HG02588 (cell line): Measurements from ENCODE around the gene CD27.
"Not testable (repeated sequence)": the region's sequence is repeated elsewhere in the genome, so short reads cannot be mapped to it uniquely, and the experiment has no call there.

Experiments
- ATAC-seq: cut with Tn5 transposase; IDR thresholded peaks from one replicate; pipeline ENCODE4 v1.9.1; 2021; ENCODE audit warnings: mild to moderate bottlenecking, moderate library complexity; ENCODE audit not compliant: unreplicated experiment

Gene CD27

DNA sequence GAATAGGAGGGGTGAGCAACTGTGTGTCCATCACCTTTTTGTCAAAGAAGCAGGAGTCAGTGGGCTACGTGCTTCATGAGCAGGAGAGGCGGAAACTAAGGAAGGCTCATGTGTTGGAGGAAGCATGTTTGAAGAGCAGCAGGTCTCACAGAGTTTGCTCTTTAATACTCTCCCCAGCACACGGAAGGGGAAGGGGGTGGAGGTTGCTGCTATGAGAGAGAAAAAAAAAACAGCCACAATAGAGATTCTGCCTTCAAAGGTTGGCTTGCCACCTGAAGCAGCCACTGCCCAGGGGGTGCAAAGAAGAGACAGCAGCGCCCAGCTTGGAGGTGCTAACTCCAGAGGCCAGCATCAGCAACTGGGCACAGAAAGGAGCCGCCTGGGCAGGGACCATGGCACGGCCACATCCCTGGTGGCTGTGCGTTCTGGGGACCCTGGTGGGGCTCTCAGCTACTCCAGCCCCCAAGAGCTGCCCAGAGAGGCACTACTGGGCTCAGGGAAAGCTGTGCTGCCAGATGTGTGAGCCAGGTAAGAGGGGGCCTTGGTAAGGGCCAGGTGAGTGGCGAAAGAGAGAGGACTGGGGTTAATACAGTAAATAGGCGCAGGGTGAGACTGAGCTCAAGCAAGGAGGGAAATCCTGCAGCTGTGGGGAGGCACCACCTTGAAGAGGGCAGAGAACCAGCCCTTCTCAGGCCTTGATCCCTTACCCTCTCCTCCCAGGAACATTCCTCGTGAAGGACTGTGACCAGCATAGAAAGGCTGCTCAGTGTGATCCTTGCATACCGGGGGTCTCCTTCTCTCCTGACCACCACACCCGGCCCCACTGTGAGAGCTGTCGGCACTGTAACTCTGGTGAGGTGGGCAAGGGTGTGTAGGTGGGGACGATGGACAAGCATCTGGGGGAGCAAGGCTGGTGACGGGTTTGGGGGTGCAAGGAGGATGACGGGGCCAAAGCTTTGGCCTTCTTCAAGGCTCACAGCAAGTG is at the start of gene CD27:
CD27 (plus strand) TSS at position 252 of the 985 bp plus-strand sequence; CDS start at position 393, 141 bp downstream.
- ATAC-seq: no peak

DNA sequence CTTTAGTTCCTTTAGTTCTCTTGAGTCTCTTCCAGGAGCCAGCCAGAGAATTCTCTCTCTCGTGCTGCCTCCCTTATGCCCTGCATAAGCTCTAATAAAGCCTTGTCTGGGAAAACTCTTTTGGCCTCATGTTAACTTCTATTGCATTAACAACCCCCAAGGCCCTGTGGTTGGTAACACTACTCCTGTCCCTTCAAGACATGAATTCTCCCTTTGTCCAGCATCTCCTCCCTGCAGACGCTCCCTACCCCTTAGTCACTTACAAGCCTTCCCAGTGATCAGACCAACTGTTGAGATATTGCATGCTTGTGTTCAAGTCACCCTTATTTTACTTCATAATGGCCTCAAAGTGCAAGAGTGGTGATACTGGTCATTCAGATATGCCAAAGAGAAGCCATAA is 48.7 kb upstream of the CD27 start:
- no peak for ATAC-seq

DNA sequence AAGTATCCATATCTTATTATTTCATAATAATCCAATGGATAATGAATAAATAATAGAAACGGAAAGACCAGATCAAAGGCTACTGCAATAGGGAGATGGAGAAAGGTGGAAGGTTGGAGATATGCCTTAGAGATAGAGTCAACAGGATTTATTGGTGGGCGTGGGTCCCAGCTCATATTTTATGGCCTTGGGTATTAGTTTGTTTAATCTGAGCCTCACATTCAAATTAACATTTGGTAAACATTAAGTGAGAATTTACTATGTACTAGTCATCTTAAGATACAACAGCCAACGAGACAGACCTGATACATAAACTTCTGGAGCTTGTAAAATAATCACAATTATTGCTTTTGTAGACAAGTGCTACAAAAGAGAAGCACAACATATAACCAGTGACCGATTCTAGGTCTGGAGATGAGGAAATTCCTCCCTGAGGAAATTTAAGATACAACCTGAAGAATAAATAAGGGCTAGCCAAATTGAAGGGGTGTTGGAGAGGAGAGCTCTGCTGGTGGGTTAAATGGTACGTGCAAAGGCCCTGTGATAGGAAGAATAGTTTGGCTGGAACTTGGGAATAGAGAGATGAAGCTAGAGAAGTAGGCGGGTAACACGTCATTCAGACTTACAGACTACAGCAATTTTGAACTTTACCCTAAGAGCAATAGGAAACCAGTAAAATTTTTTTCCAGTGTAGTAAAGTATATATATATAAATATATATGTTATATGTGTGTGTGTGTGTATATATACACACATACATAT is 44.7 kb upstream of the CD27 start:
- ATAC-seq: no peak

DNA sequence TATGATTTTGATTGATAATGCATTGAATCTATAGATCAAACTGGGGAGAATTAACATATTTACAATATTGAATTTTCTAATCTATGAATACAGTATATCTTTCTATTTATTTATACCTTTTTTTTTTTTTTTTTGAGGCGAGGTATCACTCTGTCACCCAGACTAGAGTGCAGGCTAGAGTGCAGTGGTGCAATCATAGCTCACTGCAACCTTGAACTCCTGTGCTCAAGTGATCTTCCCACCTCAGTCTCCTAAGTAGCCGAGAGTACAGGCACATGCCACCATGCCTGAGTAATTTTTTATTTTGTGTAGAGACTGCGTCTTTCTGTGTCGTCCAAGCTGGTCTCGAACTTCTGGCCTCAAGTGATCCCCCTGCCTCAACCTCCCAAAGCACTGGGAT is 40.4 kb upstream of the CD27 start:
- no peak for ATAC-seq

DNA sequence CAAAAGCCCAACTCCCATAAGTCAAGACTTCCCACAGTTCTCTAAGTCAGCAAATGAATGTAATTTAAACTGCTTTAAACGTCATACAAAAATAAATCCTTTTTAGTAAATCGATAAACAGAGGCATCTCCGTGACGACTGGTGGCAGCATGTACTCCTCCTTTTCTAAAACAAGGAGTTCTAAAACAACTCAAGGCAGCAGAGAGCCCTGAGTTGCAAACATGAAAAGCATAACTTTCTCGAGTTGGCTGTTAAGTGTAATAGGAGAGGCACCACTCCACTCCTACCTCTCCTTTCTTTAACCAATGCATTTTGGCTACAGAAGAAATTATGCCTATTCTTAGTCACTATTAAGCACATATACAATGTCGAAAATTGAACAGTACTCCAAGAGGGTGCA is 38.8 kb upstream of the CD27 start:
- no peak for ATAC-seq

- no peak for ATAC-seq
These were observed 37.4 kb upstream of the CD27 start for GRCh38 chr12:6407236-6407954.

- ATAC-seq: no peak
These were observed 28.2 kb upstream of the CD27 start for GRCh38 chr12:6416596-6416995.

- no peak for ATAC-seq
These were observed 26.0 kb upstream of the CD27 start for GRCh38 chr12:6418796-6419195.

DNA sequence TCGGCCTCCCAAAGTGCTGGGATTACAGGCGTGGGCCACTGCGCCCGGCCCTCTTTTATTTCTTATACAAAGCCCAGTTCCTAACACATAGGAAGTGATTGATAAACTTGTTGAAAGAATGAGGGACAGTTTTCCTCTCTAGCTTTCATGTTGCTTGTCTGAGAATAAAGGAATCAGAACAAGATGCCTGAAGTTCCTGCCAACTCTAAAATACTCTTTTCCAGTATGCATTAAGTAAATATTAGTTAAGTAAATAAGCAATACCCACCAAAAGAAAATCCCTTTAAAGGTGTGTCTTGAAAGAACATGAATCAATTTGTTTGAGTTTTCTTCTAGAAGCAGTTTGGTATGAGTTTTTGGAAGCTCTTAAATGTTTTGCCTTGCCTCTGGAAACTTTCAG is 24.4 kb upstream of the CD27 start:
- no peak for ATAC-seq

GRCh38 chr12:6423267-6424007 is 21.3 kb upstream of the CD27 start:
- ATAC-seq: no peak

DNA sequence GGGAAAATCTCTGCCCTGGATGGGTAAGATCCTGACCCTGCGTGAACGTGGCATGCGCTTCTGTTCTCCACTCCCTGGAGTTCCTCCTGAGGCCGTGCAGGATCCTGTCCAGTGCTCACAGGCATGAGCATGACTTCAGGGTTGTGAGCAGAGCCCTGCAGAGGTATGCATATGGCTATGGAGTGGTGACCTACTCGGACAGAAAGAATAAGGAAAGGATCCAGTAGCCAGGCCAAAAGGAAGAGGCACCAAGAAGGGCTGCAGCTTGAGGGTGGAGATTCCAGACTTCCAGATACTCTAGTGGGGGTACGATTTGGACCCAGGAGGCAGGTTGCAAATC is 20.8 kb upstream of the CD27 start:
- ATAC-seq: no peak

DNA sequence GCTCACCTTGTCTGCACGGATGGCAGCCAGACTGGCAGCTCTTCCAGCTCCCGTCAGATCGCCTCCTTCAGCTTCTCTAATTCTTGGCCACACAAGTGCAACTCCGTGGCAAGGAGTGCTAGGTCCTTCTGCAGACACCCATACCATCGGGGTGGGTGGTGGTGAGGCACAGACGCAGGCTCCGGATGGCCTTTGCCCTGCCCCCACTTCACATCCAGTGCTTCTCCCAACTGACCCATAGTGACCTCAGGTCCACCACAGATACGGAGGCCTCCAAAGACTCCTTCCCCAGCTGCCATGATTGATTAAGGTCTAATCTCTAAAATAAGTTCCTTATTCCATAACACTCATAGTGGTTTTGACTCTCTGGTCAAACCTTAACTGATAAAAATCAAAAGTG is 19.9 kb upstream of the CD27 start:
- no peak for ATAC-seq

GRCh38 chr12:6425590-6426531 is 18.9 kb upstream of the CD27 start:
- no peak for ATAC-seq

GRCh38 chr12:6426882-6427671 is 17.7 kb upstream of the CD27 start:
- peak; percentile 65 for ATAC-seq

GRCh38 chr12:6427796-6428195 is 17.0 kb upstream of the CD27 start:
- not testable (repeated sequence) for ATAC-seq

- no peak for ATAC-seq
These were observed 16.4 kb upstream of the CD27 start for GRCh38 chr12:6428326-6428725.

DNA sequence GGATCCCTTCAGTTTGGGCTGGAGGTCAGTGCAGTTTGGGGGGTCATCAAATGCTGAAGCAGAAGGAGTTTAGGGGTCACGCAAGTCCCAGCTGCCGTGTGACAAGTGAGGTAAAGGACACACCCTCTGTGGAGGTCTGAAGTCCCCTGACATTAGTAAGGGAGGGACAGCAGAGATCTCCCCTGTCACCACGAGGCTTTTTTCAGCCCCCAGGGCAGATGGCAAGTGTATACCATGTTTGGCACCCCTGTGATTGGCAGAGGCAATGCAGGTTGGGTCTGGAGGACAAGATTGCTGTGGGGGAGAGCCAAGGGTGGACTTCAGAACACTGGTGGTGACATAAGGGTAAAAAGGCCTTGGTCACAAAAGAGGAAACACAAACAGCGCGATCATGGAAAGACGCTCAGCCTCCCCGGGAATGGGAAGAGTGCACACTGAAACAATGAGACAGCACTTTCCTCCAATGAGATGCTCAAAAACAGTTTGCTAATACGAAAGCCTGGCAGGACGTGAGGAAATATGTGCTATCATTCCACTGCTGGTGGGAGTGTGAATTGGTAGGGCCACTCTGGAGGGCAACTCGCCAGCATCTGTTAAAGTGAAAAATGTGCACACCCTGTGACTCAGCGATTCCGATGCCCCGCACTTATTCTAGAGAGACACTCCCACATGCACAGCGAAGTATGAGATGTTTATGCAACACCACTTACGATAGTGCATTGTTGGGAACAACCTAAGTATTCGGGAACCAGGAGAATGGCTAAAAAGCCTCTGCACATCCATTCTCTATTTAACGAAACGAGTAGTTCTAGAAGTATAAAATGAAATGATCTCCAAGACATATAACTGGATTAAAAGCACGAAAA is 14.4 kb upstream of the CD27 start:
- no peak for ATAC-seq

- no peak for ATAC-seq
These were observed 11.8 kb upstream of the CD27 start for GRCh38 chr12:6432991-6433390.
